Testis (tissue), 2 donors: ENCODE results near the gene B3GLCT.

ENCODE experiments used
- CTCF ChIP-seq, 3 experiments: fragments of 450-650 bp in 2 of 3; fragments of 200-600 bp in 1 of 3; sonication (generic) in 1 of 3; IDR thresholded peaks; one replicate each; pipeline ENCODE4 v1.5.1; 2016 to 2019; ENCODE audit warnings: antibody characterized with exemption in 3 of 3, mild to moderate bottlenecking in 2 of 3, moderate library complexity in 1 of 3
- POLR2A ChIP-seq: fragments of 450-650 bp; IDR thresholded peaks from one replicate; pipeline ENCODE4 v1.6.1; 2017; ENCODE audit warnings: antibody characterized with exemption, mild to moderate bottlenecking, moderate library complexity

GRCh38 chr13:31367410-31367809 is 167.6 kb downstream of the B3GLCT start:
- TF ChIP-seq POLR2A, result no peak
- TF ChIP-seq CTCF (IDR thresholded peaks at IDR 0.05), result no peak
